ENCODE data around the gene SMAD1. TPM values are rescaled to one million over a fixed set of nuclear protein-coding genes. Genes with fewer than 3 reads are reported as not detected.

The SMAD1 gene
- total RNA-seq, 2 donors from 2014 or later: 25.1 to 28.3 TPM

- peaks cover 4% of the 10 kb centered on the region for H3K36me3 Mint-ChIP-seq (ENCODE audit: low read depth)
- DNase-seq: no peak
- no peak overlapping the region for H3K9ac ChIP-seq (ENCODE audit: extremely low read depth, low read length, poor library complexity, severe bottlenecking)
- no peak overlapping the region for H3K4me3 Mint-ChIP-seq
- H3K27ac Mint-ChIP-seq: no peak overlapping the region
- H3K36me3 ChIP-seq (ENCODE audit: control insufficient read depth, insufficient read depth, low read length): no peaks in the 10 kb centered on the region
- peaks cover 25% of the 10 kb centered on the region for H3K4me1 Mint-ChIP-seq
- TF ChIP-seq, protein P1, sequence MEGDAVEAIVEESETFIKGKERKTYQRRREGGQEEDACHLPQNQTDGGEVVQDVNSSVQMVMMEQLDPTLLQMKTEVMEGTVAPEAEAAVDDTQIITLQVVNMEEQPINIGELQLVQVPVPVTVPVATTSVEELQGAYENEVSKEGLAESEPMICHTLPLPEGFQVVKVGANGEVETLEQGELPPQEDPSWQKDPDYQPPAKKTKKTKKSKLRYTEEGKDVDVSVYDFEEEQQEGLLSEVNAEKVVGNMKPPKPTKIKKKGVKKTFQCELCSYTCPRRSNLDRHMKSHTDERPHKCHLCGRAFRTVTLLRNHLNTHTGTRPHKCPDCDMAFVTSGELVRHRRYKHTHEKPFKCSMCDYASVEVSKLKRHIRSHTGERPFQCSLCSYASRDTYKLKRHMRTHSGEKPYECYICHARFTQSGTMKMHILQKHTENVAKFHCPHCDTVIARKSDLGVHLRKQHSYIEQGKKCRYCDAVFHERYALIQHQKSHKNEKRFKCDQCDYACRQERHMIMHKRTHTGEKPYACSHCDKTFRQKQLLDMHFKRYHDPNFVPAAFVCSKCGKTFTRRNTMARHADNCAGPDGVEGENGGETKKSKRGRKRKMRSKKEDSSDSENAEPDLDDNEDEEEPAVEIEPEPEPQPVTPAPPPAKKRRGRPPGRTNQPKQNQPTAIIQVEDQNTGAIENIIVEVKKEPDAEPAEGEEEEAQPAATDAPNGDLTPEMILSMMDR (conservative IDR thresholded peaks at IDR 0.05): no peak
- no peak overlapping the region for H3K4me3 ChIP-seq (ENCODE audit: low read length)
- no peaks in the 10 kb centered on the region for H3K9me3 Mint-ChIP-seq
- H3K9me3 ChIP-seq (ENCODE audit: control insufficient read depth, low read length): no peaks in the 10 kb centered on the region
- no peak overlapping the region for H3K27ac ChIP-seq (ENCODE audit: low read depth, low read length)
- H3K27me3 Mint-ChIP-seq (ENCODE audit: insufficient read depth): no peaks in the 10 kb centered on the region
- no peaks in the 10 kb centered on the region for H3K27me3 ChIP-seq (ENCODE audit: control insufficient read depth, insufficient read depth, low read length, poor library complexity, severe bottlenecking)
- no peaks in the 10 kb centered on the region for H3K4me1 ChIP-seq (ENCODE audit: control insufficient read depth, insufficient read depth, low read length)
Measured at GRCh38 chr4:145498430-145498829, 16.8 kb downstream of the SMAD1 start.

DNA sequence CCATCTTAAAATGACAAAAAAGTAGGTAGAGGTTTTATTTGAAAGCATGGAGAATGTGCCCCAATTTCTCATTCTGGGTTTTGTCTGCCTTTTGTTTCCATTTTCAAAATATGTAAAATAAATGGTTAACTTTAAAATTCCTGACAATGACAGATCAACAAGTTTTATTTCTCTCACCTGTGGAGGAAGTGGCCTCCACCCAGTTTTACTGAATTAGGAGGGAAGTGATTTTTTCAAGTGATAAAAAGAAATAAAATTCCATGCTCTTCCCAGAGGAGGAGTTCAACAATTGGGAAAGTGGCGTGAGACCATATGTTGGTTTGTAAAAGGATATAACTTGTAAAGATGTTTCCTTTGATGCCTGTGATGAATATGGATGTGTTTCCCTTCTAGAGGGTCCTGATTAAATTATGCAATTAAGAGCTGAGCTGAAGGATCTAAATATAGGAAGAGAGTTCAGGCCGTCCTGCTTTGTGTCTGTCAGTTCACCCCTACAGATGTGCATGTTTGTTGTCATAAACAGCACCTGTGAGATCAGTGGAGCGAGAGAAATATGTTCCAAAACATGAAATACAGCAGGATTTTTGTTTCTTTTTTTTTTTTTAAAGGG lies 19.5 kb downstream of the SMAD1 start:
- H3K27me3 Mint-ChIP-seq (ENCODE audit: insufficient read depth): no peaks in the 10 kb centered on the region
- TF ChIP-seq, protein P1 (conservative IDR thresholded peaks at IDR 0.05): no peak
- H3K27ac Mint-ChIP-seq: peak overlapping the region; percentile 59
- H3K36me3 Mint-ChIP-seq (ENCODE audit: low read depth): peaks cover 4% of the 10 kb centered on the region
- H3K4me1 ChIP-seq (ENCODE audit: control insufficient read depth, insufficient read depth, low read length): no peaks in the 10 kb centered on the region
- H3K9ac ChIP-seq (ENCODE audit: extremely low read depth, low read length, poor library complexity, severe bottlenecking): no peak overlapping the region
- no peak for DNase-seq
- H3K9me3 Mint-ChIP-seq: no peaks in the 10 kb centered on the region
- peaks cover 17% of the 10 kb centered on the region for H3K4me1 Mint-ChIP-seq
- 92 to 94% methylated on average over 3 of the region's 3 CpGs for WGBS, 2 experiments (ENCODE audit: insufficient coverage in 1 of 2, insufficient read length in 1 of 2)
- no peaks in the 10 kb centered on the region for H3K36me3 ChIP-seq (ENCODE audit: control insufficient read depth, insufficient read depth, low read length)
- no peak overlapping the region for H3K4me3 ChIP-seq (ENCODE audit: low read length)
- no peak overlapping the region for H3K27ac ChIP-seq (ENCODE audit: low read depth, low read length)
- H3K9me3 ChIP-seq (ENCODE audit: control insufficient read depth, low read length): no peaks in the 10 kb centered on the region
- no peak overlapping the region for H3K4me3 Mint-ChIP-seq
- no peaks in the 10 kb centered on the region for H3K27me3 ChIP-seq (ENCODE audit: control insufficient read depth, insufficient read depth, low read length, poor library complexity, severe bottlenecking)

DNA sequence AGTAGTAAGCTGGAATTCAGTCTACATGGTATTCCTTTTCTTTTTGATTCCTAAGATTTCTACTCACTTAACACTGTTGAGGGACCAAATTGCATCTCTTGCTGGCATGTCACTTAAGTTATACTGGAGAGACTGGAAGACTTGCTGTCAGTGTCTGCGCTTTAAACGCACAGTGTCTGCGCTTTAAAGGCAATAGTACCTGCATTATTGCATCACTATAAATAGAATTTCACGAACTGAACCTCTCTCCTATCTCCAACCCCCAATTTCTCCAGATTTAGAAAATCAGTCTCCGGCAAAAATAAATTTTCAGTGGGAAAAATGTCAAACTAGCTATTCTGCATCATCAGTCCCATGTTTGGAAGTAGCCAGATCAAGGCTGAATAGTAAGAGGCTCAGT lies 21.2 kb downstream of the SMAD1 start:
- DNase-seq: no peak
- TF ChIP-seq, protein P1 (conservative IDR thresholded peaks at IDR 0.05): no peak
- no peaks in the 10 kb centered on the region for H3K4me1 ChIP-seq (ENCODE audit: control insufficient read depth, insufficient read depth, low read length)
- 95 to 100% methylated on average over 1 to 5 of the region's 5 CpGs for WGBS, 2 experiments (ENCODE audit: insufficient coverage in 1 of 2, insufficient read length in 1 of 2)
- no peak overlapping the region for H3K27ac Mint-ChIP-seq
- no peaks in the 10 kb centered on the region for H3K27me3 Mint-ChIP-seq (ENCODE audit: insufficient read depth)
- no peaks in the 10 kb centered on the region for H3K27me3 ChIP-seq (ENCODE audit: control insufficient read depth, insufficient read depth, low read length, poor library complexity, severe bottlenecking)
- no peak overlapping the region for H3K9ac ChIP-seq (ENCODE audit: extremely low read depth, low read length, poor library complexity, severe bottlenecking)
- H3K36me3 ChIP-seq (ENCODE audit: control insufficient read depth, insufficient read depth, low read length): no peaks in the 10 kb centered on the region
- H3K9me3 ChIP-seq (ENCODE audit: control insufficient read depth, low read length): no peaks in the 10 kb centered on the region
- no peak overlapping the region for H3K4me3 Mint-ChIP-seq
- no peaks in the 10 kb centered on the region for H3K9me3 Mint-ChIP-seq
- H3K4me1 Mint-ChIP-seq: peaks cover 29% of the 10 kb centered on the region
- H3K4me3 ChIP-seq (ENCODE audit: low read length): no peak overlapping the region
- peaks cover 4% of the 10 kb centered on the region for H3K36me3 Mint-ChIP-seq (ENCODE audit: low read depth)
- no peak overlapping the region for H3K27ac ChIP-seq (ENCODE audit: low read depth, low read length)
